Ovary (tissue), 9 donors: Measurements from ENCODE around the gene ANP32B. TPM values are rescaled to one million over a fixed set of nuclear protein-coding genes. Genes with fewer than 3 reads are reported as not detected.

Experiments
- DNase-seq, 5 donors: peaks; one replicate each; pipeline ENCODE4 v3.0.0-alpha.2; 2019 to 2020
- H3K27ac ChIP-seq, 2 donors: fragments of 200-600 bp; one replicate each; pipeline versions ENCODE4 v1.5.1 to v1.8.0; 2019 to 2022
- H3K27me3 ChIP-seq: fragments of 200-600 bp; one replicate; pipeline ENCODE4 v1.8.0; 2022
- H3K36me3 ChIP-seq: fragments of 200-600 bp; sonication (generic); one replicate; pipeline ENCODE4 v1.5.1; 2019
- H3K4me1 ChIP-seq: one replicate; pipeline ENCODE4 v1.8.1; 2013; ENCODE audit warnings: mild to moderate bottlenecking, moderate library complexity; ENCODE audit not compliant: insufficient read depth
- H3K4me3 ChIP-seq: fragments of 200-600 bp; sonication (generic); one replicate; pipeline ENCODE4 v1.5.1; 2017
- H3K9me3 ChIP-seq, 2 donors: fragments of 200-600 bp in 1 of 2; sonication (generic) in 1 of 2; one replicate each; pipeline versions ENCODE4 v1.5.1 to v1.8.1; 2013 to 2019; ENCODE audit warnings: mild to moderate bottlenecking in 1 of 2, moderate library complexity in 1 of 2
- CTCF ChIP-seq, 3 donors: fragments of 450-650 bp in 2 of 3; fragments of 200-600 bp in 1 of 3; IDR thresholded peaks; one replicate each; pipeline versions ENCODE4 v1.5.1 to v1.8.0; 2016 to 2022; ENCODE audit warnings: antibody characterized with exemption in 3 of 3, mild to moderate bottlenecking in 1 of 3
- EP300 ChIP-seq: sonication (generic); formaldehyde crosslinking; IDR thresholded peaks from one replicate; pipeline ENCODE4 v1.6.1; 2017; ENCODE audit warnings: antibody characterized with exemption
- POLR2A ChIP-seq: fragments of 450-650 bp; IDR thresholded peaks from one replicate; pipeline ENCODE4 v1.6.1; 2017; ENCODE audit warnings: antibody characterized with exemption, mild to moderate bottlenecking, moderate library complexity
- WGBS, 3 donors: extraction: QIAGEN DNeasy Blood & Tissue Kit in 1 of 3; methylation state at CpG; one replicate each; pipeline versions ENCODE4 v1.1.5 to v1.1.7; 2013 to 2017; 5-methylcytosine and 5-hydroxymethylcytosine counted together
- intact Hi-C, 4 donors: fragments of 100-400 bp; cut with DNase I; formaldehyde crosslinking; loops; one replicate each; pipeline versions ENCODE4 v1.11.0 to v1.15.1; 2022 to 2023
- polyA plus RNA-seq, 2 donors: library from polyadenylated mRNA; stranded (reverse); fragments of 200-250 nt in 1 of 2; fragments of 350-450 nt in 1 of 2; fragmentation: Illumina TruSeq in 1 of 2; extraction: RNeasy Lipid Tissue Mini Kit (QIAGEN cat#74804) in 1 of 2; gene quantifications; one replicate each; pipeline ENCODE4 v1.2.3, GENCODE V29; 2013 to 2014
- total RNA-seq, 7 donors: library from RNA; depleted of rRNA in 2 of 7; stranded (reverse); fragments of >200 nt in 2 of 7; fragmentation: NEBNext Ultra II Directional in 3 of 7; extraction: Animal tissue kit (Norgen Biotek cat#: 25700) in 3 of 7; gene quantifications; one replicate each; pipeline versions ENCODE4 v1.1.0 to v1.2.4, GENCODE V29; 2016 to 2023
- donor health status: DM: no; HTN: no; CAD: no; lungs with moderate emphysema.
- donor health status: DM: no; HTN: no; CAD: no.
- donor health status: Bipolar disorder and iron deficiency.
- donor health status: DM: yes; HTN: yes; CAD: no.
- donor health status: DM: no; HTN: no; CAD: no.
- donor health status: DM: yes; HTN: yes; CAD: no.

The ANP32B gene
- total and polyA plus RNA-seq, 9 donors, result 41.4 to 302 (median 153) TPM

- H3K27ac ChIP-seq, result no peak overlapping the region
- H3K27me3 ChIP-seq, result no peaks in the 10 kb centered on the region
- 91 to 94% (median 92%) methylated on average over 5 of the region's 5 CpGs for WGBS, 3 donors
- peaks cover 7% of the 10 kb centered on the region for H3K4me1 ChIP-seq
- no peaks in the 10 kb centered on the region for H3K36me3 ChIP-seq
- intact Hi-C loops, result loop anchor here in 1 of 4 donors (10.0 kb wide), 1 partner anchor 63 kb away; the partner anchor contains the start of gene TRMO
- TF ChIP-seq EP300, result no peak
- no peak for TF ChIP-seq CTCF (IDR thresholded peaks at IDR 0.05)
- TF ChIP-seq POLR2A, result no peak
- DNase-seq, result no peak
- no peak overlapping the region for H3K4me3 ChIP-seq
- no peaks in the 10 kb centered on the region for H3K9me3 ChIP-seq
These were observed 4.3 kb downstream of the ANP32B start for GRCh38 chr9:97987487-97987886.

GRCh38 chr9:97990259-97990658, 7.1 kb downstream of the ANP32B start:
- peaks cover 7% of the 10 kb centered on the region for H3K4me1 ChIP-seq
- WGBS, 3 donors, result 58 to 66% (median 59%) methylated on average over 2 of the region's 2 CpGs

GRCh38 chr9:97991818-97992217, 8.7 kb downstream of the ANP32B start:
- Histone ChIP-seq H3K4me1 (peaks cover 5% of the 10 kb centered on the region), H3K4me3 (no peak overlapping the region), H3K27ac (no peak overlapping the region), H3K36me3 (no peaks in the 10 kb centered on the region), H3K27me3 (no peaks in the 10 kb centered on the region), H3K9me3 (no peaks in the 10 kb centered on the region)
- TF ChIP-seq POLR2A, result no peak
- TF ChIP-seq CTCF (IDR thresholded peaks at IDR 0.05), result no peak
- TF ChIP-seq EP300, result no peak
- 67 to 70% (median 69%) methylated on average over 5 of the region's 5 CpGs for WGBS, 3 donors
- intact Hi-C loops, result no loop called here
- no peak for DNase-seq

More at GRCh38 chr9:97990259-97990658, 7.1 kb downstream of the ANP32B start:
- H3K4me3 ChIP-seq, result no peak overlapping the region
- no peak overlapping the region for H3K27ac ChIP-seq
- H3K9me3 ChIP-seq, result no peaks in the 10 kb centered on the region
- no peak for DNase-seq
- intact Hi-C loops, result no loop called here
- H3K27me3 ChIP-seq, result no peaks in the 10 kb centered on the region
- H3K36me3 ChIP-seq, result no peaks in the 10 kb centered on the region
- no peak for TF ChIP-seq CTCF (IDR thresholded peaks at IDR 0.05)
- TF ChIP-seq EP300, result no peak
- TF ChIP-seq POLR2A, result no peak

- intact Hi-C loops, result no loop called here
- H3K4me1 ChIP-seq, result peaks cover 5% of the 10 kb centered on the region
- DNase-seq, result no peak
- WGBS, 3 donors, result 83 to 86% (median 86%) methylated on average over 6 of the region's 6 CpGs
- H3K27me3 ChIP-seq, result no peaks in the 10 kb centered on the region
- H3K36me3 ChIP-seq, result no peaks in the 10 kb centered on the region
- H3K4me3 ChIP-seq, result no peak overlapping the region
- no peak for TF ChIP-seq POLR2A
- no peak for TF ChIP-seq CTCF (IDR thresholded peaks at IDR 0.05)
- no peak for TF ChIP-seq EP300
- no peaks in the 10 kb centered on the region for H3K9me3 ChIP-seq
- H3K27ac ChIP-seq, result no peak overlapping the region
These were observed 9.1 kb downstream of the ANP32B start for GRCh38 chr9:97992219-97992618.
